Activated naive CD4-positive, alpha-beta T cell treated with anti-CD3 and anti-CD28 coated beads, Interleukin-2, amount 50 U/mL, for 72 hours (primary cell): Measurements from ENCODE around the gene SMG1. TPM values are rescaled to one million over a fixed set of nuclear protein-coding genes. Genes with fewer than 3 reads are reported as not detected.
A peak's percentile ranks its signal among the peaks of the same experiment; 100 is the strongest.
"Not testable (repeated sequence)": the region's sequence is repeated elsewhere in the genome, so short reads cannot be mapped to it uniquely, and the experiment has no call there.

Experiments used
- ATAC-seq, 2 donors: fragments of 150-1000 bp; cut with Tn5 transposase; 2 replicates each; pipeline ENCODE4 v1.10.0; 2021; ENCODE audit warnings: mild to moderate bottlenecking in 2 of 2, moderate library complexity in 2 of 2
- DNase-seq, 2 donors: peaks; one replicate each; pipeline ENCODE4 v3.0.0; 2021 to 2022; ENCODE audit warnings: low spot score in 2 of 2
- H3K27ac Mint-ChIP-seq, 2 donors: one replicate each; pipeline ENCODE4 v1.8.0; 2022; ENCODE audit warnings: mild to moderate bottlenecking in 2 of 2, mixed read lengths in 2 of 2
- H3K36me3 Mint-ChIP-seq, 2 donors: one replicate each; pipeline ENCODE4 v1.8.0; 2022; ENCODE audit warnings: mixed read lengths in 2 of 2
- H3K9me3 Mint-ChIP-seq, 2 donors: one replicate each; pipeline ENCODE4 v1.8.0; 2022; ENCODE audit warnings: mixed read lengths in 2 of 2
- total RNA-seq, 2 donors: library from RNA; stranded (reverse); gene quantifications; one replicate each; pipeline ENCODE4 v1.2.3, GENCODE V29; 2022

The SMG1 gene
- total RNA-seq, 2 donors from 2014 or later, result 181 to 216 TPM

- DNase-seq, ATAC-seq, H3K27ac Mint-ChIP-seq, H3K9me3 Mint-ChIP-seq: not testable (repeated sequence)
- H3K36me3 Mint-ChIP-seq, result peaks cover 0 to 14% of the 10 kb centered on the region in 2 donors
Measured at GRCh38 chr16:18772171-18772570, 154.0 kb downstream of the SMG1 start.

- H3K27ac Mint-ChIP-seq, result peak overlapping the region; percentile 44 to 92
- peak; percentile 70 for ATAC-seq
- H3K9me3 Mint-ChIP-seq, DNase-seq: not testable (repeated sequence)
- H3K36me3 Mint-ChIP-seq, result peaks cover 0 to 14% of the 10 kb centered on the region in 2 donors
Measured at GRCh38 chr16:18770336-18770962, 155.8 kb downstream of the SMG1 start.

DNA sequence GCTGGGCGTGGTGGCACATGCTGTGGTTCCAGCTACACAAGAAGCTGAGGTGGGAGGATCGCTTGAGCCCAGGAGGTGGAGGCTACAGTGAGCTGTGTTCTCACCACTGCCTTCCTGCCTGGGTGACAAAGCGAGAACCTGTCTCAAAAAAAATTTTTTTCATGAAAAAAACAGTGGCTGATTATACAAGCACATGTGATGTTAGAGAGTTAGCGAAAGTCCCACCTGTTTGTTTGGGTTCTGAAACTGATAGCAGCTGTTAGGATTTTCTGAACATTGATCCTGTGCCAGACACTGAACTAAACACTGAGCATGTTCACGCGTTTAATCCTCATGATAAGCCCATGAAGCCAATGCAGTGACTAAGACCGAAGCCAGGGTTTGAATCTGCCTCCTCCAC, 159.0 kb downstream of the SMG1 start:
- ATAC-seq, result peak; percentile 60 to 72
- H3K36me3 Mint-ChIP-seq, result peaks cover 0 to 14% of the 10 kb centered on the region in 2 donors
- not testable (repeated sequence) for DNase-seq, H3K9me3 Mint-ChIP-seq, H3K27ac Mint-ChIP-seq

DNA sequence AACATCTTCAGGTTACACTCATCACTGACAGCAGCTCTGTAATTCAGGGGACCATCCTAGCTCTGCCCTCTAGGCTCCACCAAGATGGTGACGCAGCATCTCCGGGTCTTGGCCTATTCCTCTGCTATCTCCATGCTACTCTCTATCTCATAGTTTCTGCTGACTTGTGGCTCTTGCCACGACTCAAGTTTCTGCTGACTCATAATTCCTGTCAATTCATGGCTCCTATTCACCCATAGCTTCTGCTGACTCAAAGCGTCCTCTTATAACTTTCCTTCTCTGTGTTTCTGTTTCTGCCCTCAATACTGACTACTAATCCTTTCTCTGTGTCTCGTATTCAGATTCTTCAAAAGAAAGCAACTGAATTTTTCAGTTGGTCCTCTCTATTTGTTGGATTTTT, 163.5 kb downstream of the SMG1 start:
- not testable (repeated sequence) for H3K36me3 Mint-ChIP-seq, H3K9me3 Mint-ChIP-seq, H3K27ac Mint-ChIP-seq, DNase-seq
- ATAC-seq, result peak; percentile 30 to 69

DNA sequence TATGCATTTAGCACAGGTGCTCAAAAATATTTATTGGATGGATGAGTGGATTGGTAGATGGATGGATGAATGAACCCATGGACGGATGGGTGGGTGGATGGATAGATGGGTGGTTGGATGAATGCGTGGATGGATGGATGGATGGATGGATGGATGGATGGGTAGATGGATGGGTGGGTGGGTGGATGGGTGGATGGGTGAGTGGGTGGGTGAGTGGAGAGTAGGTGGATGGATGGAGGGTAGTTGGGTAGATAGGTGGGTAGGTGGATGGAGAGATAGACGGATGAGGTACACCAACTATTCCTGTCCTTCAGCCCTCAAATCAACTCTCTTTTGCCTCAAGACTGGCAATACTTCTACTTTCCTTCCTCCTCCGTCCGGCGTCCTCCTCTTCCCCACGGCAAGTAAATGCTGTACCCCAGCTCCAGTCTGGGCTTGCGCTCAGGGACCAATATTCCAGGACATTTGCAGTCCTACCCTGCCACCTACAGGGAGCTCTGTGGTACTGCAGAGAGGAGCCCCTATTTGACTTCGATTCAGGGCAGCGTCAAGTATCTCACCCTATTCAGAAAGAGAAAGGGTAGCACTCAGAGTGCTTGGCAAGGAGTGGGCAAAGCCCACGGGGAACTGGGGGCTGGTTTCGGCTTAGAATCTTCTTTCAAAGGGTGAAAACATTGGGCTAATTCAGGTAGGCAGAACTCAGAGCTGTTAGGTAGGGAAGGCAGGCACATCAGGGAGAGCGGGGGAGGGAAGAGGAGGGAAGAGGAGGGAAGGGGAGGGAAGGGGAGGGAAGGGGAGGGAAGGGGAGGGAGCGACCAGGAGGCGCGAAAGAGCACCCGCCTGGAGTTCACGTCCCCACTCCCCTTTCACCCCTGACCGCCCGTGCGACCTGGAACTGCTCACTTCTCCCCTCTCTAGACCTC, 166.3 kb downstream of the SMG1 start:
- DNase-seq (peak in 1 of 2 donors; percentile 47), ATAC-seq (peak; percentile 78 to 83)
- H3K36me3 Mint-ChIP-seq, H3K27ac Mint-ChIP-seq, H3K9me3 Mint-ChIP-seq: not testable (repeated sequence)

DNA sequence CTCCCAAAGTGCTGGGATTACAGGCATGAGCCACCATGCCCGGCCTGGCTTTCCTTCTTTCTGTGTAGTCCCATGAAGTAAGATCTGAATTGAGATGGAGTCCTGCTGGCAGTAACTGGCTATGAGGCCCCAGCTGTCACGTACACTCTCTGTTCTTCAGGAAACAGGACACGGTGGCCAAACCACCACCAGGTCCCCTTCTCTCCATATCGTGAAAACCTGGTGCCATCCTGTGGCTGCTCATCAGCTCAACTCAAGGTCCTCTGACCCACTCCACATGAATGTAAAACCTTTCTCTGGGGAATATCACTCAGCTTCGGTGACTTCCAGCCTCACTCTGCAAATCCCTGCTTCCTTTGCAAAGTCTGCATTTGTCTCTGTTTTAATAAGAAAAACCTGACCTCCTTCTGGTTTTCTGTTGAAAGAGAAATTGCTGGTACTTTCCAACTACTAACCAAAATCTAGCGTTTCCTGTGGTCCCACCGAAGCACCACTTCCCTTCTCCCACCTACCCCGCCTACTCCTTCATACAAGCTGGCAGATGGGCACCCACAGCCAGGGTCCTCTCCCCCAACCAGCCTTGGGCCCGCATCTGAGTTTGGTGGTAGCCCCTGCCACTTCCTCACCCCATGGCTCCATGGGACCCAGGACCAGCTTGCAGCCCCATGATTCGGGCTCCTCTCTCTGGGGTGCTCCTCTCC, 168.1 kb downstream of the SMG1 start:
- H3K36me3 Mint-ChIP-seq, DNase-seq, H3K27ac Mint-ChIP-seq, H3K9me3 Mint-ChIP-seq: not testable (repeated sequence)
- peak; percentile 29 to 46 for ATAC-seq

GRCh38 chr16:18756639-18757038, 169.6 kb downstream of the SMG1 start:
- H3K9me3 Mint-ChIP-seq, DNase-seq, ATAC-seq, H3K36me3 Mint-ChIP-seq: not testable (repeated sequence)
- H3K27ac Mint-ChIP-seq, result peak overlapping the region in 1 of 2 donors; percentile 81

Other genes with a start within 250 kb of the SMG1 start
- gene RPS15A, start 136.1 kb downstream of the SMG1 start, total RNA-seq, result 1,000 to 10,000 TPM; 2,227 to 2,841 TPM
- 100 to 1,000 TPM; 116 to 164 TPM for gene ARL6IP1, start 124.9 kb downstream of the SMG1 start, total RNA-seq
- not detected for gene TMC7, start 57.5 kb upstream of the SMG1 start, total RNA-seq
- 10 to 100 TPM; 15.7 to 20.4 TPM for gene COQ7, start 141.2 kb upstream of the SMG1 start, total RNA-seq
- 1 to 10 TPM; 1.3 to 1.8 TPM for gene ITPRIPL2, start 187.6 kb upstream of the SMG1 start, total RNA-seq
- not detected for gene SYT17, start 241.8 kb upstream of the SMG1 start, total RNA-seq